Nephron (organoid): Measurements from ENCODE around the gene COL15A1.

Experiments
- H3K27ac Mint-ChIP-seq, 3 experiments: 2 replicates each; pipeline ENCODE4 v1.8.0; 2020; ENCODE audit warnings: mixed read lengths in 3 of 3, mild to moderate bottlenecking in 2 of 3, moderate library complexity in 1 of 3
- H3K27me3 Mint-ChIP-seq: 2 replicates; pipeline ENCODE4 v1.8.0; 2021; ENCODE audit warnings: low read depth, mild to moderate bottlenecking, moderate library complexity, mixed read lengths
- H3K36me3 Mint-ChIP-seq: 2 replicates; pipeline ENCODE4 v1.8.0; 2020; ENCODE audit warnings: low read depth, mixed read lengths
- H3K4me1 Mint-ChIP-seq: 2 replicates; pipeline ENCODE4 v1.8.0; 2020; ENCODE audit warnings: mixed read lengths
- H3K4me3 Mint-ChIP-seq, 3 experiments: 2 replicates each; pipeline ENCODE4 v1.8.0; 2020; ENCODE audit warnings: mild to moderate bottlenecking in 3 of 3, mixed read lengths in 3 of 3, moderate library complexity in 2 of 3
- H3K9me3 Mint-ChIP-seq: 2 replicates; pipeline ENCODE4 v1.8.0; 2020; ENCODE audit warnings: mixed read lengths
- TF ChIP-seq, protein P1 (sequence below), 3 experiments: fragments of 200-600 bp; sonication (generic); IDR thresholded peaks; one replicate each; pipeline ENCODE4 v1.5.0; 2021; ENCODE audit warnings: antibody characterized with exemption in 3 of 3; ENCODE audit not compliant: unreplicated experiment in 3 of 3

Gene COL15A1

DNA sequence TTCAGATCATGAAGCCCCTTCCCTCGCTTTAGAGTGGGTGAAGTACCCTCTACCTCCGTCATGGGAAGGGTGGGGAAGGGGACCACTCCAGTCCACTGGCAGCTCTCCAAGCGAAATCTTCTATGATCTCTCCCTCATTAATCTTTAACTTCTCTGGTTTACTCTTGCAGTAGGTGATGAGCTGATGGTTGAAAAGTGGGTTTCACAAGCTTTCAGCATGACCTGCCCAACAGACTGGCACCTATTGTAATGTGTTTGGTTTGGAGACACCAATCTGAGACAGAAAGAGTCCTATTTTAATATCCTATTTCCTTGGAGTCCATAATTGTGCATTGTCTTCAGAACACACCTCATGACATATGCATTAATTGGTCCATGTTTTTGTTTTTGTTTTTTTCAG, 90.4 kb downstream of the COL15A1 start:
- Mint-ChIP-seq H3K4me1 (peaks cover 15% of the 10 kb centered on the region), H3K36me3 (no peaks in the 10 kb centered on the region), H3K27ac (no peak overlapping the region), H3K27me3 (peaks cover 4% of the 10 kb centered on the region), H3K4me3 (no peak overlapping the region), H3K9me3 (no peaks in the 10 kb centered on the region)
- TF ChIP-seq, protein P1, sequence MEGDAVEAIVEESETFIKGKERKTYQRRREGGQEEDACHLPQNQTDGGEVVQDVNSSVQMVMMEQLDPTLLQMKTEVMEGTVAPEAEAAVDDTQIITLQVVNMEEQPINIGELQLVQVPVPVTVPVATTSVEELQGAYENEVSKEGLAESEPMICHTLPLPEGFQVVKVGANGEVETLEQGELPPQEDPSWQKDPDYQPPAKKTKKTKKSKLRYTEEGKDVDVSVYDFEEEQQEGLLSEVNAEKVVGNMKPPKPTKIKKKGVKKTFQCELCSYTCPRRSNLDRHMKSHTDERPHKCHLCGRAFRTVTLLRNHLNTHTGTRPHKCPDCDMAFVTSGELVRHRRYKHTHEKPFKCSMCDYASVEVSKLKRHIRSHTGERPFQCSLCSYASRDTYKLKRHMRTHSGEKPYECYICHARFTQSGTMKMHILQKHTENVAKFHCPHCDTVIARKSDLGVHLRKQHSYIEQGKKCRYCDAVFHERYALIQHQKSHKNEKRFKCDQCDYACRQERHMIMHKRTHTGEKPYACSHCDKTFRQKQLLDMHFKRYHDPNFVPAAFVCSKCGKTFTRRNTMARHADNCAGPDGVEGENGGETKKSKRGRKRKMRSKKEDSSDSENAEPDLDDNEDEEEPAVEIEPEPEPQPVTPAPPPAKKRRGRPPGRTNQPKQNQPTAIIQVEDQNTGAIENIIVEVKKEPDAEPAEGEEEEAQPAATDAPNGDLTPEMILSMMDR (IDR thresholded peaks at IDR 0.05; ENCODE audit: unreplicated experiment in 3 of 3), result no peak

- H3K27ac Mint-ChIP-seq, result no peak overlapping the region
- no peak overlapping the region for H3K4me3 Mint-ChIP-seq
- peaks cover 4% of the 10 kb centered on the region for H3K27me3 Mint-ChIP-seq
These were observed 91.6 kb downstream of the COL15A1 start for GRCh38 chr9:99035313-99035712.

GRCh38 chr9:99037769-99038483, 94.2 kb downstream of the COL15A1 start:
- TF ChIP-seq, protein P1 (IDR thresholded peaks at IDR 0.05; ENCODE audit: unreplicated experiment in 3 of 3), result no peak
- Mint-ChIP-seq H3K4me1 (peaks cover 33% of the 10 kb centered on the region), H3K36me3 (no peaks in the 10 kb centered on the region), H3K9me3 (no peaks in the 10 kb centered on the region), H3K27ac (peak overlapping the region in 2 of 3 experiments; percentile 0 to 18), H3K4me3 (no peak overlapping the region), H3K27me3 (peaks cover 4% of the 10 kb centered on the region)

More at GRCh38 chr9:99035313-99035712, 91.6 kb downstream of the COL15A1 start:
- no peaks in the 10 kb centered on the region for H3K36me3 Mint-ChIP-seq
- H3K4me1 Mint-ChIP-seq, result peaks cover 23% of the 10 kb centered on the region
- TF ChIP-seq, protein P1 (IDR thresholded peaks at IDR 0.05; ENCODE audit: unreplicated experiment in 3 of 3), result no peak
- no peaks in the 10 kb centered on the region for H3K9me3 Mint-ChIP-seq

DNA sequence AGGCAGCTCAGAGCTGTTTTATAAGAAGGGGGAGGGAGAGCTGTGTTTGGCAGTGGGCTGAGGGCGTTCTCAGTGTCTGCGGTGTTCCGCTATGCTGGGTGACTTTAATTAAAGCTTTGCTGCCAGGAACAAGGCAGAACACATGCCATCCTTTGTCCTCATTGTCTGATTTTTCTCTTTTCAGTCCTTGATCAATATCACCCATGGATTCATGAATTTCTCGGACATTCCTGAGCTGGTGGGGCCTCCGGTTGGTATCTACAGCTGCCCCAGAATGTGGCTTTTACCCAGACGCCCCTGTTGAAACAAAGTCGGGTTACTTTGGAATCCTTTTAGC, 94.7 kb downstream of the COL15A1 start:
- Mint-ChIP-seq H3K27ac (peak overlapping the region in 2 of 3 experiments; percentile 0 to 18), H3K36me3 (no peaks in the 10 kb centered on the region), H3K4me1 (peaks cover 33% of the 10 kb centered on the region), H3K27me3 (peaks cover 5% of the 10 kb centered on the region), H3K4me3 (no peak overlapping the region), H3K9me3 (peaks cover 2% of the 10 kb centered on the region)
- TF ChIP-seq, protein P1 (IDR thresholded peaks at IDR 0.05; ENCODE audit: unreplicated experiment in 3 of 3), result no peak

GRCh38 chr9:99039505-99040182, 95.9 kb downstream of the COL15A1 start:
- Mint-ChIP-seq H3K9me3 (peaks cover 14% of the 10 kb centered on the region), H3K4me3 (no peak overlapping the region), H3K27me3 (peaks cover 8% of the 10 kb centered on the region), H3K4me1 (peaks cover 33% of the 10 kb centered on the region), H3K27ac (no peak overlapping the region), H3K36me3 (no peaks in the 10 kb centered on the region)
- TF ChIP-seq, protein P1 (IDR thresholded peaks at IDR 0.05; ENCODE audit: unreplicated experiment in 3 of 3), result no peak
